ENCODE measurements around the gene PRC1. TPM values are rescaled to one million over a fixed set of nuclear protein-coding genes. Genes with fewer than 3 reads are reported as not detected.

PRC1 gene
- polyA plus RNA-seq, 1 donor (not counting 4 experiments of a cell fraction or from before 2014, with no cell fraction given): 105 TPM

DNA sequence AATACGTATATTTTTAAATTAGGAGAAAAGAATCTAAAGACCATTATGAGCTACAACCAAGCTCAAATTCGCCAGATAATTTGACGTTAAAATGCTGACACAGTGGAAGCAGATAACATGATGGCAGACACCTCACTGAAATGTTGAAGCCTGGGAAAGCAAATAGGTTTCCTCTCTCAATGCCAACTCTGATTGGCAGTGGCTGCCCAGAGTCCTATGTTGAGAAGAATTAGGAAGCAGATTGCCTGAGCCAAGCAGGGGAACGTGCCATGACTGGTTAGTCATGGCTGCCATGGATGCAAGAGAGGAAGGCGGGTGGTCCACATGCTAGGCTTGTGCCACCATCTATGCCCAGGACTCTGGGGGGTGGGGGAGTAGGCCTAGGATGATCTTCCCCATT is 56.1 kb downstream of the PRC1 start:
- H3K4me3 ChIP-seq (ENCODE audit: control insufficient read depth in 2 of 3, extremely low read depth in 1 of 3, insufficient read depth in 2 of 3, low read depth in 1 of 3, low read length in 3 of 3): no peak overlapping the region
- H3K36me3 ChIP-seq (ENCODE audit: control insufficient read depth in 2 of 2, extremely low read depth in 1 of 2, insufficient read depth in 2 of 2, low read length in 2 of 2): peaks cover 33 to 34% of the 10 kb centered on the region in 2 experiments
- no peak overlapping the region for H3K9ac ChIP-seq (ENCODE audit: control insufficient read depth, extremely low read depth, insufficient read depth, low read length)
- no peak overlapping the region for H3K27ac ChIP-seq (ENCODE audit: control insufficient read depth, insufficient read depth, low read length)
- dilution Hi-C loops (cut with MboI; ENCODE audit: extremely low pct_ligation_motif_present, low sequenced_read_pairs): no loop called here
- no peak overlapping the region for H3K4me2 ChIP-seq (ENCODE audit: control insufficient read depth, extremely low read depth, insufficient read depth, low read depth, low read length)
- TF ChIP-seq EZH2 (IDR thresholded peaks at IDR 0.05; ENCODE audit: low read length): no peak
- TF ChIP-seq, protein P1, sequence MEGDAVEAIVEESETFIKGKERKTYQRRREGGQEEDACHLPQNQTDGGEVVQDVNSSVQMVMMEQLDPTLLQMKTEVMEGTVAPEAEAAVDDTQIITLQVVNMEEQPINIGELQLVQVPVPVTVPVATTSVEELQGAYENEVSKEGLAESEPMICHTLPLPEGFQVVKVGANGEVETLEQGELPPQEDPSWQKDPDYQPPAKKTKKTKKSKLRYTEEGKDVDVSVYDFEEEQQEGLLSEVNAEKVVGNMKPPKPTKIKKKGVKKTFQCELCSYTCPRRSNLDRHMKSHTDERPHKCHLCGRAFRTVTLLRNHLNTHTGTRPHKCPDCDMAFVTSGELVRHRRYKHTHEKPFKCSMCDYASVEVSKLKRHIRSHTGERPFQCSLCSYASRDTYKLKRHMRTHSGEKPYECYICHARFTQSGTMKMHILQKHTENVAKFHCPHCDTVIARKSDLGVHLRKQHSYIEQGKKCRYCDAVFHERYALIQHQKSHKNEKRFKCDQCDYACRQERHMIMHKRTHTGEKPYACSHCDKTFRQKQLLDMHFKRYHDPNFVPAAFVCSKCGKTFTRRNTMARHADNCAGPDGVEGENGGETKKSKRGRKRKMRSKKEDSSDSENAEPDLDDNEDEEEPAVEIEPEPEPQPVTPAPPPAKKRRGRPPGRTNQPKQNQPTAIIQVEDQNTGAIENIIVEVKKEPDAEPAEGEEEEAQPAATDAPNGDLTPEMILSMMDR (optimal IDR thresholded peaks at IDR 0.05 in 1 of 3, IDR thresholded peaks at IDR 0.05 in 1 of 3, conservative IDR thresholded peaks at IDR 0.05 in 1 of 3; ENCODE audit: extremely low read depth in 1 of 3, insufficient read depth in 2 of 3, low read length in 3 of 3): no peak
- no peaks in the 10 kb centered on the region for H4K20me1 ChIP-seq (ENCODE audit: control insufficient read depth, extremely low read depth, insufficient read depth, low read length)
- no peaks in the 10 kb centered on the region for H3K9me3 ChIP-seq (ENCODE audit: control insufficient read depth, low read depth, low read length)
- DNase-seq (ENCODE audit: low read depth, low spot score): no peak
- H3K9me1 ChIP-seq (ENCODE audit: control insufficient read depth, extremely low read depth, insufficient read depth, low read length): no peaks in the 10 kb centered on the region
- no peak for FAIRE-seq
- peaks cover 19% of the 10 kb centered on the region for H3K4me1 ChIP-seq (ENCODE audit: control insufficient read depth, extremely low read depth, insufficient read depth, low read length)
- H2AFZ ChIP-seq (ENCODE audit: control insufficient read depth, low read length): no peak overlapping the region
- H3K79me2 ChIP-seq (ENCODE audit: control insufficient read depth, insufficient read depth, low read length): peaks cover 21% of the 10 kb centered on the region
- no peaks in the 10 kb centered on the region for H3K27me3 ChIP-seq (ENCODE audit: control insufficient read depth, extremely low read depth, insufficient read depth, low read length)

DNA sequence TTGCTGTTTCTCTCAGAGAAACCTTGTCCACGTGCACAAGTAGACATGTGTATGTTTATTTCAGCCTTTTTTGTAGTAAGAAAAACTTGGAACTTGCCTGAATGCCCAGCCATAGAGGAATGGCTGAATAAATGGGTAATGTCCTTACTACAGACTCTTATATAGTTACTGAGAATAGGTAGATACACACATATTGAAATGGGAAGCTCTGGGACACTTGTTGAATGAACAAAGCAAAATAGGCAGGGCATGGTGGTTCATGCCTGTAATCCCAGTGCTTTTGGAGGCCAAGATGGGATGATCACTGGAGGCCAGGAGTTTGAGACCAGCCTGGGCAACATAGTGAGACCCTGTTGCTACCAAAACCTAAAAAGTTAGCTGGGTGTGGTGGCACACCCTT is 57.5 kb downstream of the PRC1 start:
- Histone ChIP-seq H3K27me3 (ENCODE audit: control insufficient read depth, extremely low read depth, insufficient read depth, low read length) (no peaks in the 10 kb centered on the region), H3K27ac (ENCODE audit: control insufficient read depth, insufficient read depth, low read length) (no peak overlapping the region), H4K20me1 (ENCODE audit: control insufficient read depth, extremely low read depth, insufficient read depth, low read length) (no peaks in the 10 kb centered on the region), H3K4me3 (ENCODE audit: control insufficient read depth in 2 of 3, extremely low read depth in 1 of 3, insufficient read depth in 2 of 3, low read depth in 1 of 3, low read length in 3 of 3) (no peak overlapping the region), H3K9ac (ENCODE audit: control insufficient read depth, extremely low read depth, insufficient read depth, low read length) (no peak overlapping the region), H3K9me1 (ENCODE audit: control insufficient read depth, extremely low read depth, insufficient read depth, low read length) (no peaks in the 10 kb centered on the region), H3K9me3 (ENCODE audit: control insufficient read depth, low read depth, low read length) (no peaks in the 10 kb centered on the region), H3K4me2 (ENCODE audit: control insufficient read depth, extremely low read depth, insufficient read depth, low read depth, low read length) (no peak overlapping the region), H3K79me2 (ENCODE audit: control insufficient read depth, insufficient read depth, low read length) (peaks cover 21% of the 10 kb centered on the region), H3K36me3 (ENCODE audit: control insufficient read depth in 2 of 2, extremely low read depth in 1 of 2, insufficient read depth in 2 of 2, low read length in 2 of 2) (peaks cover 22 to 26% of the 10 kb centered on the region in 2 experiments), H3K4me1 (ENCODE audit: control insufficient read depth, extremely low read depth, insufficient read depth, low read length) (peaks cover 22% of the 10 kb centered on the region), H2AFZ (ENCODE audit: control insufficient read depth, low read length) (no peak overlapping the region)
- TF ChIP-seq EZH2 (IDR thresholded peaks at IDR 0.05; ENCODE audit: low read length): no peak
- TF ChIP-seq, protein P1 (optimal IDR thresholded peaks at IDR 0.05 in 1 of 3, IDR thresholded peaks at IDR 0.05 in 1 of 3, conservative IDR thresholded peaks at IDR 0.05 in 1 of 3; ENCODE audit: extremely low read depth in 1 of 3, insufficient read depth in 2 of 3, low read length in 3 of 3): no peak
- FAIRE-seq (no peak), DNase-seq (ENCODE audit: low read depth, low spot score) (no peak)
- dilution Hi-C loops (cut with MboI; ENCODE audit: extremely low pct_ligation_motif_present, low sequenced_read_pairs): no loop called here
